HCT116 (cell line): ENCODE measurements around the gene IER5L.
"Not testable (repeated sequence)": the region's sequence is repeated elsewhere in the genome, so short reads cannot be mapped to it uniquely, and the experiment has no call there.

Experiments used
- ATF3 ChIP-seq: IDR thresholded peaks from 2 replicates; pipeline ENCODE4 v1.6.1; 2012
- CTCF ChIP-seq, 3 experiments: fragments of 200-600 bp in 1 of 3; sonication (generic) in 1 of 3; IDR thresholded peaks in 2 of 3; conservative IDR thresholded peaks in 1 of 3; 2 replicates each; pipeline ENCODE4 v1.5.1; 2012 to 2017; ENCODE audit warnings: low read depth in 2 of 3, low read length in 2 of 3, antibody characterized with exemption in 1 of 3, borderline replicate concordance in 1 of 3, control low read depth in 1 of 3, mild to moderate bottlenecking in 1 of 3, mixed read lengths in 1 of 3, mixed run types in 1 of 3, moderate library complexity in 1 of 3; ENCODE audit not compliant: insufficient read depth in 1 of 3
- EZH2 ChIP-seq: fragments of 200-600 bp; sonication (generic); IDR thresholded peaks from 2 replicates; pipeline ENCODE4 v1.6.1; 2017; ENCODE audit warnings: antibody characterized with exemption, mixed run types
- MAX ChIP-seq: IDR thresholded peaks from 2 replicates; pipeline ENCODE4 v1.6.1; 2012
- RAD21 ChIP-seq: IDR thresholded peaks from 2 replicates; pipeline ENCODE4 v1.6.1; 2012; ENCODE audit warnings: low read depth, mild to moderate bottlenecking
- ZNF274 ChIP-seq: fragments of 200-500 bp; sonication (Bioruptor generic); IDR thresholded peaks from 2 replicates; pipeline ENCODE4 v1.6.1; 2014; ENCODE audit warnings: mild to moderate bottlenecking, low read depth, low read length, inconsistent platforms

GRCh38 chr9:129163198-129163670, 14.8 kb downstream of the IER5L start:
- TF ChIP-seq MAX; RAD21; CTCF (IDR thresholded peaks at IDR 0.05 in 2 of 3, conservative IDR thresholded peaks at IDR 0.05 in 1 of 3; ENCODE audit: borderline replicate concordance in 1 of 3, insufficient read depth in 1 of 3, low read depth in 2 of 3, low read length in 2 of 3); EZH2; ATF3; ZNF274: not testable (repeated sequence)
